Amygdala (tissue), 56 donors: ENCODE measurements around the gene PCDH17.

ENCODE experiments used
- DNase-seq, 56 donors: peaks; one replicate each; lab custom pipeline; 2025; lab: John Stamatoyannopoulos, UW

Gene PCDH17

GRCh38 chr13:57726981-57727380 is 95.4 kb downstream of the PCDH17 start:
- no peak for DNase-seq

- peak in 2 of 56 donors; percentile 1 to 8 for DNase-seq
Measured at GRCh38 chr13:57734306-57734705, 102.8 kb downstream of the PCDH17 start.

DNA sequence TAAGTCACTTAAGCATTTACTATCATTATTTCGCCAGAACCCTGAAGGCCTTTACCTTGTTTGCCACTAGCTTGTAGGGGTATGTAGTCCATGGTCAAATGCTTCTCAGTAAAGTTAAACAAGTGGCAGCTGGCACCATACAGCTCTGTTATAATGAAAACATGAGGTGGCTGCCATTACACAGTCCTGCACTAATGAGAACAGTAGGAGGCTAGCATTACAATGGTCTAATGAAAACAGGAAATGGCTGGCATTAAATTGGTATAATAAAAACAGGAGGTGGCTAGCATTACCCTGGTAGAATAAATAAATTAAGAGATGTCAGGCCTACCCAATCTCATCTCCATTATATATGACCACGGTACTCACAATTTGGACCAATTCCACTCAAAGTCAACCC is 107.5 kb downstream of the PCDH17 start:
- DNase-seq: no peak

DNA sequence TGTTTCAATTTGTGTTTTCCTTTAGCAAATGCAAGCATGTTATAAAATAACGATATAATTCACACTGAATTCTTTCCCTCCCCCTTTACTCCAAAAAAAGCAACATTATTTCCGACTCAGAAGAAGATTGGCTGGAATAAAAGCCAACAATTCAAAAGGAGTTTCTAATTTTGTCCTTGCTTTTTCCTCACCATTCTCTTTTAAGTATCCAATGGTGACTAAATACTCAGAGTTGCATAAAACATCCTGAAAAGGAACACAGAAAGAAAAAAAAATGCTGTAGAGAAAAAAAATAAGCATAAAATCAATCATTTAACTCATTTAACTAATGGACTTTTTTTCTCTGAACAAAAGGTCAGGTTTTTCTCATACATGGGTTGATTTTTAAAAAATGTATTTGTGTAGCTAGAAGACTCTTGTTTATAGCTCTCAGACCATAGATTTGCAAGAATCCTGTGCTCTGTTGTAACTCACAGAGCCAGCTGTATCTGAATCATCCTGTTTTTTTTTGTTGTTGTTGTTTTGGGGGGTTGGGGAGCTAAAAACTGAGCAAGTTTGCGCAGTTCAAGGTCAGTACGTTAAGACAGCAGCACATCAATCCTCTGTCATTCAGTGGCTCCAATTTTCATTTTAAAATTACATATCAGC is 108.1 kb downstream of the PCDH17 start:
- no peak for DNase-seq

- DNase-seq: peak in 50 of 56 donors; percentile 1 to 80 (median 34)
Measured at GRCh38 chr13:57740719-57741118, 109.2 kb downstream of the PCDH17 start.

DNA sequence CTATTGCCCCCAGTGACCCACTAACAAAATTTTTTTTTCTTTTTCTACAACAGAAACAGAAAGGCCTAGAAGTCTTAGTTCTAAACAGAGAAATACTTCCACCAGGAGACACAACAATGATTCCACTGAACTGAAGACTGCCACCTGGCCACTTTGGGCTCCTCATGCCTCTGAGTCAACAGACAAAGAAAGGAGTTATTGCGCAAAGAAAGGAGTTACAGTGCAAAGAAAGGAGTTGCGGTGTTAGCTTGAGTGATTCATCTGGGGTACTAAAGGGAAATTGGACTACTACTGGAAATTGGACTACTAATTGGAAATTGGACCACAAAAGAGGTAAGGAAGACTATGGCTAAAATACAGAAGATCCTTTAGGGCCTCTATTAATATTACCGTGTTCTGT is 116.6 kb downstream of the PCDH17 start:
- DNase-seq: no peak

- DNase-seq: no peak
Measured at GRCh38 chr13:57760951-57761350, 129.4 kb downstream of the PCDH17 start.

DNA sequence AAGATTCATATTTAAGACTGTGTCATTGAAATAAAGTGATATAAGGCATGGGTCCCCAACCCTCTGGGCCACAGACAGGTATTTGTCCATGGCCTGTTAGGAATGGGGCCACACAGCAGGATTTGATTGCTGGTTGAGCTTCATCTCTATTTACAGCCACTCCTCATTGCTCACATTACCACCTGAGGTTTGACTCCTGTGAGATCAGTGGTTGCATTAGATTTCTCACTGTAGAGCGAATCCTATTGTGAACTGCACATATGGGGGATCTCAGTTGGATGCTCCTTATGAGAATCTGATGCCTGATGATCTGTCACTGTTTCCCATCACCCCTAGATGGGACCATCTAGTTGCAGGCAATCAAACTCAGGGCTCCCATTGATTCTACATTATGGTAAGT is 132.1 kb downstream of the PCDH17 start:
- no peak for DNase-seq
